NCI-H345 treated with DMSO at 0.1 percent for 48 hours (cell line): ENCODE data around the gene ABCC4.

ENCODE experiments used
- DNase-seq: peaks from one replicate; lab custom pipeline; 2025; ENCODE audit not compliant: unreplicated experiment; lab: John Stamatoyannopoulos, UW

The ABCC4 gene, protein sequence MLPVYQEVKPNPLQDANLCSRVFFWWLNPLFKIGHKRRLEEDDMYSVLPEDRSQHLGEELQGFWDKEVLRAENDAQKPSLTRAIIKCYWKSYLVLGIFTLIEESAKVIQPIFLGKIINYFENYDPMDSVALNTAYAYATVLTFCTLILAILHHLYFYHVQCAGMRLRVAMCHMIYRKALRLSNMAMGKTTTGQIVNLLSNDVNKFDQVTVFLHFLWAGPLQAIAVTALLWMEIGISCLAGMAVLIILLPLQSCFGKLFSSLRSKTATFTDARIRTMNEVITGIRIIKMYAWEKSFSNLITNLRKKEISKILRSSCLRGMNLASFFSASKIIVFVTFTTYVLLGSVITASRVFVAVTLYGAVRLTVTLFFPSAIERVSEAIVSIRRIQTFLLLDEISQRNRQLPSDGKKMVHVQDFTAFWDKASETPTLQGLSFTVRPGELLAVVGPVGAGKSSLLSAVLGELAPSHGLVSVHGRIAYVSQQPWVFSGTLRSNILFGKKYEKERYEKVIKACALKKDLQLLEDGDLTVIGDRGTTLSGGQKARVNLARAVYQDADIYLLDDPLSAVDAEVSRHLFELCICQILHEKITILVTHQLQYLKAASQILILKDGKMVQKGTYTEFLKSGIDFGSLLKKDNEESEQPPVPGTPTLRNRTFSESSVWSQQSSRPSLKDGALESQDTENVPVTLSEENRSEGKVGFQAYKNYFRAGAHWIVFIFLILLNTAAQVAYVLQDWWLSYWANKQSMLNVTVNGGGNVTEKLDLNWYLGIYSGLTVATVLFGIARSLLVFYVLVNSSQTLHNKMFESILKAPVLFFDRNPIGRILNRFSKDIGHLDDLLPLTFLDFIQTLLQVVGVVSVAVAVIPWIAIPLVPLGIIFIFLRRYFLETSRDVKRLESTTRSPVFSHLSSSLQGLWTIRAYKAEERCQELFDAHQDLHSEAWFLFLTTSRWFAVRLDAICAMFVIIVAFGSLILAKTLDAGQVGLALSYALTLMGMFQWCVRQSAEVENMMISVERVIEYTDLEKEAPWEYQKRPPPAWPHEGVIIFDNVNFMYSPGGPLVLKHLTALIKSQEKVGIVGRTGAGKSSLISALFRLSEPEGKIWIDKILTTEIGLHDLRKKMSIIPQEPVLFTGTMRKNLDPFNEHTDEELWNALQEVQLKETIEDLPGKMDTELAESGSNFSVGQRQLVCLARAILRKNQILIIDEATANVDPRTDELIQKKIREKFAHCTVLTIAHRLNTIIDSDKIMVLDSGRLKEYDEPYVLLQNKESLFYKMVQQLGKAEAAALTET (N-terminal part only)

DNA sequence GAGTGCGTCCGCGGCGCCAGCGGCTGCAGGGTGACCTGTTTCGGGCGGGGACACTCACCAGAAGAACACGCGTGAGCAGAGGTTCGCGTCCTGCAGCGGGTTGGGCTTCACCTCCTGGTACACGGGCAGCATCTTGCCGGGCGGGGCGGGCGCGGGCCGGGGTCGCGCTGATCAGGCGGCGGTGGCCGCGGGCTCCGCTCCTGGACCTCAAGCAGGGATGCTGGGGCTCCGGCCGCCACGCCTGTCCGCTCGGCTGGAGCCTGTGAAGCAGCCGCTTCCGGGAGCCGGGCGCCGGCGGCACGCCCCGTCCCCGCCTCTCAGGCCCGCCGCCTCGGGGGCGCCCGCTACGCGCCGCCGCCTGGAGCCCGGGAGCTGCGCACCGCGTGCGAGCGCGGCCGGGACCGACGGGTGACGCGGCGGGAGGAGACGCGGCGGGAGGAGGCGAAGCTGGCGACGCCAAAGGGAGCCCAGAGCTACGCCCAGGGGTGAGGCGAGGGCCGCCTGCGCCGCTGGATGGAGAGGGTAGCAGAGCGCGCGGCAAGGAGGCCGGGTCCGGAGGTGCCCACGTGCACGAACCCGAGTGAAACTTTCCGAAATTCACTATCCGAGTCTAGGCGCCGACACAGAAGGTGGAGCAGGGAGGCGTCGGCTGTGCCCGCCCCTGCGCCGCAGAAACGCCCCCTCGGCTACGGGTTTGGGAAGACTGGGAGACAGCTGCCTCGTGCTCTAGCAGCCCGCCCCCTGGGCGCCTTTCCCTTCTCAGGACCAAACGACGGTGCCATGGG, at the start of gene ABCC4:
TSS of gene ABCC4 (minus strand) at position 269 of the 785 bp plus-strand sequence. CDS start at position 132, 137 bp downstream.
- DNase-seq: peak; percentile 35

DNA sequence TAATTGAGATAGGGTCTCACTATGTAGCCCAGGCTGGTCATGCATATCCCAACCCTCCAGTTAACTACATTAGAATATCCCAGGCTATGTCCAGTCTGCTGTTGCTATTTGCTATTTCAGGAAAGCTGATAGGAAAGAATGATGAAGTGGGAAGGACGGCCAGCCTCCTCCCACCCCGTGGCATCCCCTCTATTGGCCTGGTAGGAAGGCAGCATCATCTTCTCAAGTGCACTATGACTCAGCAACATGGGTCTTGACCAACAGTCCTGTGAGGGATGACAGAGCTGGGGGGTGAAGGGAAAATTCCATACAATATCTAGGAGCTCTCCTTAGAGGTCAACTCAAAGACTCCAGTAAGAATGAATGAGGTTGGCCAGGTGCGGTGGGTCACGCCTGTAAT, 48.0 kb upstream of the ABCC4 start:
- no peak for DNase-seq

DNA sequence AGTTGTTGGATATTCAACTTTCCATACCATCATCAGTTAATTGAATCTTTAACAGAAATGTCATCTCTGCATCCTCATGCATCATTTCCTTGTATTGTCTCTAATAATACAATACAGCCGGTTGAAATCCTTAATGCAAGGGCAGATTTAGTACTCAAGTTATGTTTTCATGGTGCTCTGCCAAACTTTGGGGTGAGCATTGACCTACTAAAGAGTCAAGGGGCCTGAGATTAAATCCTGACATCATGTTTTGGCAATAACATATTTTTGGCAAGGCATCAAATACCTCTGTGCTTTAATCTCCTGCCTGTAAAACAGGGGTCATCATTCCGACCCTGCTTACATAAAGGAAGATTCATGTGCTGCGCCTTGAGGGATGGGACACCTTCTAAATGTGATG, 42.7 kb upstream of the ABCC4 start:
- no peak for DNase-seq

DNA sequence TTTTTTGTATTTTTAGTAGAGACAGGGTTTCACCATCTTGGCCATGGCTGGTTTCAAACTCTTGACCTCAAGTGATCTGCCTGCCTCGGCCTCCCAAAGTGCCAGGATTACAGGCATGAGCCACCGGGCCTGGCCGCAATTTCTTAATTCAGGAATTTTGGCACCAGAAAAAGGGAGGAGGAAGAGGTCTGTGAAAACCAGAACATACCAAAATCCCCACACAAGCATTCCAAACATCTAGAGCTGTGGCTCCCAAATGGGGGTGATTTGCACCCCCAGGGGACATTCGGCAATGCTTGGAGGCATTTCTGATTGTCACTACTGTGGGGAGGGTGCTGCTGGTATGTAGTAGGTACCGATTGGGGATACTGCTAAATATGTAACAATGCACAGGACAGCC, 40.2 kb upstream of the ABCC4 start:
- no peak for DNase-seq

DNA sequence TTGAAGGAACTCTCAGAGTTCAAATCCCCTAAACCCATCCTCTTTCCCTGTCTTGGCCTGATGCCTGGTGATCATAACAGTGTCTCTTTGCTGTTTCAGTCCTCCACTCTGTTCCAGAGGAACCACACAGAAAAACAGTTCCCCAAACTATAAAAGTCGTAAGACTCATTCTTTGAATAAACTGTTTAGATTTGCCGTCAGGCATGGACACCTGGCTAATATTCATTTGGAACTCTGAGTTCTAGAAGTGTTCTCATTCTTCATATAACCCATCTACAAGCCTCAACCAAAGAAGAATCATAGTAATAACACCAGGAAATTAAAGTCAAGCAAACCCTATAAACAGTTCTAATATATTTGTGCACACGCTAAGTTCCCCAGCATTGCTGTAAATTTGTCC, 37.7 kb upstream of the ABCC4 start:
- no peak for DNase-seq

DNA sequence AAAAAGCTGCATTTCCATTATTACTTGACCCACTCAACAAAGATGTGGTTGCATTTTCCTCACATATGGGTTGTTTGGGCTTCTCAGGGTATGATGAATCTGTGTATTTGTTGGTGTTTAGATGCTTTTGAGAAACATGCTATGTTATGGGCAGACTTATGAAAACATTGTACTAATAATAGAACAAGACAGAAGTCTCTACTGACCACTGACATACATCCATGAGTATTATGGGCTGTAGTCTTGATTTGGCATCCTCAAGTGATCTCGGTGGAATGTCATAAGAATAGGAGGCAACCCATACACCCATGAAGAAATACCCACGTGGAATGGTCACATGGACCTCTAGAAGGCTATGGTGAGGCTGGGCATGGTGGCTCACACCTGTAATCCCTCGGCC, 36.3 kb upstream of the ABCC4 start:
- no peak for DNase-seq

DNA sequence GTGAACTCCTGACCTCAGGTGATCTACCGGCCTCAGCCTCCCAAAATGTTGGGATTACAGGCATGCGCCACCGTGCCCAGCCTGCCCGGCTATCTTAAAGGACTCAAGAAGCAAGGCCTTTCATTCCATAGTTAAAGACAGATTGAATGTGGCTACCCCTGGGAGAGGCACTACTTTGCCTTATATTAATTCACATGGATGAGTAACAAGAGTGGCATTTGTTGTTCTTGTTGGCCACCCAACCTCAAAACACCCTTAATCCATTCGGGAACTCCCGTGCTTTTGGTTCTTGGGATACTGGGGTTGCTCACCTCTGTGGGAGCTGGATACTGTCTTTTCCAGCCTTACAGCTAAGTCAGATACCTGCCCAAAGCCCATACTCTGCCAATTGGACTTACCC, 34.4 kb upstream of the ABCC4 start:
- no peak for DNase-seq

DNA sequence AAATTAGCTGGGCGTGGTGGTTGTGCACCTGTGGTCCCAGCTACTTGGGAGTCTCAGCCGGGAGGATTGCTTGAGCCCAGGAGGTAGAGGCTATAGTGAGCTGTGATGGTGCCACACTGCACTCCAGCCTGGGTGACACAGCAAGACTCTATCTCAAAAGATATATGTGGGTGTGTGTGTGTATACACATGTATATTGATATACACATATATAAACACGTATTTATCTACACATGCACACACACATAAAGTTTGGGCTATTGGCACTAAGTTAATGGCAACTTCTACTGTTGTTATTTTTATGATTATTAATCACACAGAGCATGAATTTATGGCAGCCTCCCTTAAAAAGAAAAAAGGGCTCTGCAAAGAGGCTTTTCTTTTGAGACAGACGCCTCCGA, 27.1 kb upstream of the ABCC4 start:
- no peak for DNase-seq

DNA sequence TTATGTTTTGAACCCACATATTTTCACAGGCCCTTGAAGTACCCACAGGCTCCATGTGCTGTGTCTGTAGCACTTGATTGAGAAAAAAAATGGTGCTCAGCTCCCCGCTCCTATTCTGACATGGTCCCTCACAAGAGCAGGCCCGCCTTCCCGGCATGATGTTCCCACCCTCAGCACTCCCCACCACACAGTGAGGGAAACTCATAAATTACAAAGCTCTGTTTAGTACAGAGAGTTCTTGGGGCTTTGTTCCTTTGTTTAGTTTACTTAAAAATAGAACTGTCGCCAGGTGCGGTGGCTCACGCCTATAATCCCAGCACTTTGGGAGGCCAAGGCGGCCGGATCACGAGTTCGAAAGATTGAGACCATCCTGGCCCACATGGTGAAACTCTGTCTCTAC, 25.9 kb upstream of the ABCC4 start:
- no peak for DNase-seq

DNA sequence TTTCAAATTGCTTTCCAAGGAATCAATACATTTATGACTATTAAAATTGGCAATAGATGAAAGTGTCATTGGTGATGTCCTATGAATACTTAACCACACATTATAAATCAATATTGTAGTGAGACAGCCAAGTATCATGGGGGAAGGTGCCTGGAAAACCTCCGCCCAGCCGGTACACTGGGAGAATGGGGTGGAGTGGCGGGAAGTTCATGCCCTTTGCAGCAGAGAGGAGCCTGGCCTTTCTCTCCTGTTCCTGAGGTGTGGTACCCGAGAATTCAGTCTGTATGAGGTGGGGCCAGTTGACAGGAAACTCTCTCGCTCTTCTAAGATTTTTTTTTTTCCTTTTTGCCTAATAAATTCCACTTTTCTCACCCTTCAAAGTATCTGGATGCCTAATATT, 25.4 kb upstream of the ABCC4 start:
- DNase-seq: no peak

DNA sequence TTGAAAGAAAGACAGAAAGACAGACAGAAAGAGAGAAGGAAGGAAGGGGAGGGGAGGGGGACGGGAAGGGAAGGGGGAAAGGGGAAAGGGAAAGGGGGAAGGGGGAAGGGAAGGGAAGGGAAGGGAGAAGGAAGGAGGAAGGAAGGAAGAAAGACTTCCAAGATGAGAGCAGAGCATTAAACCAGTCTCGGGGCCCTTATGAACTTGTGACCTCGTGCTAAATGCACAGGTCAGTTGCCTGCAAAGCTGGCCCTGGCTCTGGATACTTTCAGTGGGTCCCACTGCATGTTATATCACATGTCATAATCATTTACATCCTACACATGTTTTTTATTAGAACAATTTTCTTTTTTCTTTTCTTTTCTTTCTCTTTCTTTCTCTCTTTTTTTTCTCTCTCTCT, 24.2 kb upstream of the ABCC4 start:
- no peak for DNase-seq

DNA sequence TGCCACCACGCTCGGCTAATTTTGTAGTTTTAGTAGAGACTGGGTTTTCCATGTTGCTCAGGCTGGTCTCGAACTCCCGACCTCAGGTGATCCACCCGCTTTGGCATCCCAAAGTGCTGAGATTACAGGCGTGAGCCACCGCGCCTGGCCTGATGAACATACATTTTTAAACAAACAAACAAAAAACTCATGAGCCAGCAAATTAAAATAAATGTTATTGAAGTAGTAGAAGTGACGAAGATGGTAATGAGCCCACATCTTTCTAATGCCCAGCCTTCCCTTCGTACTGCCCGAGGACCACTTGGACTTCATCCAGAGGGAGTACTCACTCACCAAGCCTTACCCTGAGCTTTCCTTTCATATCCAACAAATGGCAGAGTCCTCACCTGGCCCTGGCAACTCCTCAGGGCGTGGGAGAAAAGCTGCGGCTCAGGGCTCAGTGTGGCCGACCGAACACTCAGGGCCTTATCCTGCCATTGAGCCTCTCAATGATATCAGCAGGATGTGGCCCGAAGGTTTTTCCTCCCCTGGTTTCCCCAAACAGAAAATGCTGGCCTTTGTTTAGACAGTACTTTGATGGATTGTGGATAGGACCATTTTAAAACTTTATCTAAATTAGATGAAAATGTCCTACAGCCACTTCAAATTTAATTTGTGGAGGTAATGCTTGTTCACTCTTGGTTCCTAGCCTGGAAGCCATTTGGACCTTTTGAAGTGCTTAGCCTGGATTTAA, 22.8 kb upstream of the ABCC4 start:
- no peak for DNase-seq

DNA sequence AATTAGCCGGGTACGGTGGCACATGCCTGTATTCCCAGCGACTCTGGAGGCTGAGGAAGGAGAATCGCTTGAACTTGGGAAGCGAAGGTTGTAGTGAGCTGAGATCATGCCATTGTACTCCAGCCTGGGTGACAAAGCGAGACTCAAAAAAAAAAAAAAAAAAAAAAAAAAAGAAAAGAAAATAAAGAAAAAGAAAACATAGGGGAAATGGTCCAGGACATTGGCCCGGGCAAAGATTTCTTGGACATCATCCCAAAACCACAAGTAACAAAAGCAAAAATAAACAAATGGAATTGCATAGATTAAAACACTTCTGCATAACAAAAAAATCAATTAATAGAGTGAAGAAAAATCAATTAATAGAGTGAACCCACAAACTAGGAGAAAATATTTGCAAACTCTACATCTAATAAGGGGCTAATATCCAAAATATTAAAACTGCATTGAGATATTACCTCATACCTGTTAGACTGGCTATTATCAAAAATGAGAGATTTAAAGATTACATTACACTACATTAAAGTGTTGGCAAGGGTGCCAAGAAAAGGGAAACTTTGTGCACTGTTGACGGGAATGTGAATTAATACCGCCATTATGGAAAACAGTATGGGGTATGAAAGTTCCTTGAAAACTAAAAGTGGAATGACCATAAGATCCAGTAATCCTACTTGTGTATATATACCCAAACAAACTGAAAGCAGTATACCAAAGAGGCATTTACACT, 18.5 kb upstream of the ABCC4 start:
- DNase-seq: no peak

DNA sequence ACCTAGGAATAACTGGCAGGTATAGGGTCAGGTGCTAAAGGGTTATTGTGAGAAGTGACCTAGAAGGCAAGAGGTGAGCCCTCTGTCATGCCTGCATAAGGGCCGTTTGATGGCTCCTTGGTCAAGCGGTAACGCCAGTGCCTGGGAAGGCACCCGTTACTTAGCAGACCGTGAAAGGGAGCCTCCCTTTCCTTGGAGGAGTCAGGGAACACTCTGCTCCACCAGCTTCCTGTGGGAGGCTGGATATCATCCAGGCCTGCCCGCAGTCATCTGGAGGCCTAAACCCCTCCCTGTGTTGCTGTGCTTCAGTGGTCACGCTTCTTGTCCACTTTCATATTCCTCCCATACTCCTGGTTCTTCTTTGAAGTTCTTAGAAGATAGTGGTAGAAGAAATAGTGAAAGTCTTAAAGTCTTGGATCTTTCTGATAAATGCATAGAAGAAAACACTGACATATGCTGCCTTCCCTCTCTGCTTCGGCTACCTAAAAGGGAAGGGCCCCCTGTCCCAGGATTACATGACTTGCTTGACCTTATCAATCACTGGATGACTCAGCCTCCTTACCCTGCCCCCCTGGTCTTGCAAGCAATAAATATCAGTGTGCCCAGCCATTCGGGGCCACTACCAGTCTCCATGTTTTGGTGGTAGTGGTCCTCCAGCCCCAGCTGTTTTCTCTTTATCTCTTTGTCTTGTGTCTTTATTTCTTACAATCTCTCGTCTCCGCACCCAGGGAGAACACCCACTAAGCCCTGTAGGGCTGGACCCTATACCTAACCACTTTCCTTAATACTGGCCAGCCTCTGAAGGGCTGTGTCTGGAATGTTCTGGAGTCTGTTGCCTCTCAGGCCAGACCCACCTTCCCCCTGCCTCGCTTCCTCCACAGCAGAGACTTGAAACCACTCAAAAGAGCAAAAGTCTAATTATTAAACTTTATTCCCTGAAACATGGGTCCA, 16.1 kb upstream of the ABCC4 start:
- no peak for DNase-seq

DNA sequence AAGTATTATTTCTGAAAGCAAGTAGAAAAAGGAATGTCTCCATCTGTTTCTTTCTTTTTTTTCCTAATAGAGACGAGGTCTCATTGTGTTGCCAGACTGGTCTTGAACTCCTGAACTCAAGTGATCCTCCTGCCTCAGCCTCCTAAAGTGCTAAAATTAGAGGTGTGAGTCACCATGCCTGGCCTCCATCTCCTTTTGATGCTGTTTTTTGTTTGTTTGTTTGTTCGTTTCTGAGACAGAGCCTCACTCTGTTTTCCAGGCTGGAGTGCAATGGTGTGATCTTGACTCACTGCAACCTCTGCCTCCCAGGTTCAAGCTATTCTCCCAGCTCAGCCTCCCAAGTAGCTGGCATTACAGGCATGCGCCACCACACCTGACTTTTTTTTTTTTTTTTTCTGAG, 14.5 kb upstream of the ABCC4 start:
- DNase-seq: no peak

DNA sequence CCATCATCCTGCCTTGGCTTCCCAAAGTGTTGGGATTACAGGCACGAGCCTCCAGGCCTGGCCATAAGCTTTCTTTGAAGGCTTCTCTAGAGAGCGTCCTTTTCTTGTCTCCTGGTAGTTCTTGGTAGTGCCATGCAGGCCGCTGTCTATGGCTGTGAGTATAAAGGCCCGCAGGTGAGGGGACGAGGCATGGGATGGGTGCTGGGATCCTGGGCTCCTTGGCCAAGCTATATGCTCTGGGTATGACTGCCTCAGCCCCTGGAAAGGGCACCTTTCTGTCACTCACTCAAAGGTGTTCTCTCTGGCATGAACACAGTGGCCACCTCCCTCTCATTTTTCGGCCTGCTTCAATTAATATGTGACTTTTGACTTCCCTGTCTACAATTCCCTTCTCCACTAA, 6.3 kb upstream of the ABCC4 start:
- DNase-seq: no peak

DNA sequence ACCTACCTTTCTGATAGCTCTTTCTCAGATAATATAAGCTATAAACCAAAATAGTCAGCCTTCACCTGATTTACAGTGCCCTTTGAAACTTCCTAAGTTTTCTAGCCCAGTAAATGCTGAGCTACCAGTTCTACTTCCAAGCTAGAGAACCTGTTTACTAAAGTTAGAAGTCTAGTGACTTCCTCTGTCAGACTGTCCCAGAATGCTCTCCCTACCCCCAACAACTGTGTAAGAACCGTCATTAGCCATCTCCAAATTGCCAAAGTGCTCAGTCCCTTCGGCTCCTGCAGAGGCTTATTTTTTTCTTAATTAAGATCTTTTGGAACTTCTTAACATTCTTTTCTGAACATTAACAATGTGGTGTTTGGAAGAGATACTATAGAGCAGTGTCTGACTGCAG, 3.2 kb upstream of the ABCC4 start:
- no peak for DNase-seq

DNA sequence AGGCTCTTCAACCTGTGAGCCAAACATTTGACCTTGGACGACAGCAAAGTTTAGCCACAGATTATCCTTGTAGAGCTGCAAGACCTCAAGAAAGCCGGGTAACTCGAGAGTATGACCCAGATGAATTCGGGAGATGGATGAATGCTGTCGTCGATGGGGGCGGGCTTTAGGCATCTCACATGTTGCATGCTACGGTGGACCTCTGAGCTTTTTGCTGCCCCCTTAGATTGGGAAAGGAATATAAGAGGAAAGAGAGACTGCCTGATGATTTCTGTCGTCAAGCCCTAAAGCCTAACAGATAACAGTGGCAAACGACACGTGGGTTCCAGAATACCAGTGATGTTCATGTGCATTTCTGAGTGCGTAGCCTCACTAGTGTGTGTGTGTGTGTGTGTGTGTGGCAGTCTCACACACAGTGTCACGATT, 730 bp upstream of the ABCC4 start:
- DNase-seq: no peak
